Choroid plexus epithelial cell (primary cell): ENCODE results near the gene TMEM51.
A peak's percentile ranks its signal among the peaks of the same experiment; 100 is the strongest.

Experiments used
- DNase-seq: peaks from one replicate; pipeline ENCODE4 v3.0.0-alpha.2; 2010; ENCODE audit warnings: low read depth
- H3K4me3 ChIP-seq: 2 replicates; pipeline ENCODE4 v1.5.1; 2011; ENCODE audit warnings: low read depth, mild to moderate bottlenecking, control low read depth, low read length, moderate library complexity
- TF ChIP-seq, protein P1 (sequence below): conservative IDR thresholded peaks from 2 replicates; pipeline ENCODE4 v1.5.1; 2011; ENCODE audit warnings: low read depth, mild to moderate bottlenecking, control low read depth, inconsistent platforms, low read length, moderate library complexity

The TMEM51 gene

DNA sequence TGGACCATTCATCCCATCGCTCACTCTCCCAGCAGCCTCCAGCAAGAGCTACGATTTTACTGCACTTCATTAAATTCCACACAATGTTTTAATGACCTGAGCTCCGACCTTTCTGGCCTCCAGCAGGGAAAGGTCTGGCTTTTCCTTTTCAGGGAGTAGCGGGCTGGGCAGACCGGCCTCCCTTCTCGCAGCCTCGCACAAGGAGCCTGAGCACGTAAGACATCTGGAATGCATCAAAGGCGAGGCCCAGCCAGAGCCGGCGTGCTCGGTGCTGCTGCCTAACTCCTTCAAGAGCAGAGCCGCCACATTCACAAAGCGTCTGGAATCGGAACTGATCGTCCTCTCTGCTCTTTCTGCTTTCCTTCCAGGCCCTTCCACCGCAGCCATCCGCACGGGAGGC is 61.0 kb downstream of the TMEM51 start:
- TF ChIP-seq, protein P1, sequence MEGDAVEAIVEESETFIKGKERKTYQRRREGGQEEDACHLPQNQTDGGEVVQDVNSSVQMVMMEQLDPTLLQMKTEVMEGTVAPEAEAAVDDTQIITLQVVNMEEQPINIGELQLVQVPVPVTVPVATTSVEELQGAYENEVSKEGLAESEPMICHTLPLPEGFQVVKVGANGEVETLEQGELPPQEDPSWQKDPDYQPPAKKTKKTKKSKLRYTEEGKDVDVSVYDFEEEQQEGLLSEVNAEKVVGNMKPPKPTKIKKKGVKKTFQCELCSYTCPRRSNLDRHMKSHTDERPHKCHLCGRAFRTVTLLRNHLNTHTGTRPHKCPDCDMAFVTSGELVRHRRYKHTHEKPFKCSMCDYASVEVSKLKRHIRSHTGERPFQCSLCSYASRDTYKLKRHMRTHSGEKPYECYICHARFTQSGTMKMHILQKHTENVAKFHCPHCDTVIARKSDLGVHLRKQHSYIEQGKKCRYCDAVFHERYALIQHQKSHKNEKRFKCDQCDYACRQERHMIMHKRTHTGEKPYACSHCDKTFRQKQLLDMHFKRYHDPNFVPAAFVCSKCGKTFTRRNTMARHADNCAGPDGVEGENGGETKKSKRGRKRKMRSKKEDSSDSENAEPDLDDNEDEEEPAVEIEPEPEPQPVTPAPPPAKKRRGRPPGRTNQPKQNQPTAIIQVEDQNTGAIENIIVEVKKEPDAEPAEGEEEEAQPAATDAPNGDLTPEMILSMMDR = no peak
- peak; percentile 93 for DNase-seq
- peak overlapping the region; percentile 1 for H3K4me3 ChIP-seq

DNA sequence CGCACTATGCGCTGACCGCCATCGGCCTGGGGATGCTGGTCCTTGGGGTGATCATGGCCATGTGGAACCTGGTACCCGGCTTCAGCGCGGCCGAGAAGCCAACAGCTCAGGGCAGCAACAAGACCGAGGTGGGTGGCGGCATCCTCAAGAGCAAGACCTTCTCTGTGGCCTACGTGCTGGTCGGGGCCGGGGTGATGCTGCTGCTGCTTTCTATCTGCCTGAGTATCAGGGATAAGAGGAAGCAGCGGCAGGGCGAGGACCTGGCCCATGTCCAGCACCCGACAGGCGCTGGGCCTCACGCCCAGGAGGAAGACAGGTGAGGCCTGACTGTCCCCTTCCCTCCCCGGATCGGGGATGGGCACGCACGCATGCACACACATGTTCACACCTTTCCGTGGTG is 61.6 kb downstream of the TMEM51 start:
- no peak overlapping the region for H3K4me3 ChIP-seq
- TF ChIP-seq, protein P1 = no peak
- DNase-seq = no peak

DNA sequence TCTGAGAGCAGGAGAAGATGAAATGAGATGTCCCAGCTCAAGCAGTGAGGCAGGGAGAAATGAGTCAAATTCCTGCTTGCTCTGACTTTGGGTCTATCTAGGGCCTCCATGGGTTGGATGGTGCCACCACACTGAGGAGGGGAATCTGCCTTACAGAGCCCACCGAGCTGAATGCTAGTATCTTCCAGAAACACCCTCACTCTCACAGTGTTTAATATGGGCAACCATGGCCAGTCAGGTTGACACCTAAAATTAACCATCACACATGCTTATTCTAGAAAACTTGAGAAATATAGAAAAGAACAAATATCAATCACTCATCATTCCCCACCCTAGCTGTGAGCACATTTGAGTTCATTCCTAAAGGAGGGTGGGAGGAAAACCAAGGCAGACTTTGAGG is 64.1 kb downstream of the TMEM51 start:
- TF ChIP-seq, protein P1 = no peak
- DNase-seq = no peak
- no peak overlapping the region for H3K4me3 ChIP-seq

DNA sequence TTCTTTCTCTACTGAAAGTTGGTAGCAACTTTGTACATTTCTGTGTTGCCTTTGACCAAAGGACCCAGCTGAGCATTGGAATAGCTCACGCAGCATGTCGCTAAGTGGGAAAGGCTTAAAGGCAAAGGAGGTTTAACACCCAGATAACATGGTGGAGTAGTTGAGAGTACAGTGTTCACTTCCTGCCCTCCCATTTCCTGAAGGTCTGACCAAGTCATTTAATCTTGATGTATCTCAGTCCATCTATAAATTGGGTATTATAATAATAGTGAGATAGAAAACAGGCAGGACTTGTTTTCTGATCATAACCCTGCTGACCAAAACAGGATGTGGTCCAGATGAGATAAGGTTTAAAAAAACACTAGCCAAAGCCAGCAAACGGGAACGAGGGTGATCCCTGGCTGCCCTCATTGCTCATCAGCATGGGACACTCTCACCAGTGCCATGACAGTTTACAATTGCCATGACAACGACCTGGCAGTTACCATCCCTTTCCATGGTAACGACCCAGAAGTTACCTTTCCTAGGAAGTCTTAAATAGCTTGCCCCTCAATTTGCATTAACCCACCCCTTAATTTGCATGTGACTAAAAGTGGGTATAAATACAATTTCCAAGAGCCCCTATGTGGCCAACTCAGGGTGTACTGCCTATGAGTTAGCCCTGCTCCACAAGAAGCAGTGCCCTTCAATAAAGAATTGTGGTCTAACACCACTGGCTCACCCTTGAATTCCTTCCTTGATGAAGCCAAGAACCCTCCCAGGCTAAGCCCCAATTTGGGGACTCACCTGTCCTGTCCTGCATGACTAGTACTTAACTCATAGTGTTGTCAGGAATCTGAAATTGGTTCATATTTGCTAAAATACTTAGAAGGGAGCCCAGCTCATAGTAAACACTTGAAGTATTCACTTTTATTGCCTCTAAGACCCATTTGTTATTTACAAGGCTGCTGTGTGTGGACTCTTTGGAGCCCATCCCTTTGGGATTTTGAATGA is 65.0 kb downstream of the TMEM51 start:
- peak; percentile 70 for DNase-seq
- TF ChIP-seq, protein P1 = no peak
- no peak overlapping the region for H3K4me3 ChIP-seq

DNA sequence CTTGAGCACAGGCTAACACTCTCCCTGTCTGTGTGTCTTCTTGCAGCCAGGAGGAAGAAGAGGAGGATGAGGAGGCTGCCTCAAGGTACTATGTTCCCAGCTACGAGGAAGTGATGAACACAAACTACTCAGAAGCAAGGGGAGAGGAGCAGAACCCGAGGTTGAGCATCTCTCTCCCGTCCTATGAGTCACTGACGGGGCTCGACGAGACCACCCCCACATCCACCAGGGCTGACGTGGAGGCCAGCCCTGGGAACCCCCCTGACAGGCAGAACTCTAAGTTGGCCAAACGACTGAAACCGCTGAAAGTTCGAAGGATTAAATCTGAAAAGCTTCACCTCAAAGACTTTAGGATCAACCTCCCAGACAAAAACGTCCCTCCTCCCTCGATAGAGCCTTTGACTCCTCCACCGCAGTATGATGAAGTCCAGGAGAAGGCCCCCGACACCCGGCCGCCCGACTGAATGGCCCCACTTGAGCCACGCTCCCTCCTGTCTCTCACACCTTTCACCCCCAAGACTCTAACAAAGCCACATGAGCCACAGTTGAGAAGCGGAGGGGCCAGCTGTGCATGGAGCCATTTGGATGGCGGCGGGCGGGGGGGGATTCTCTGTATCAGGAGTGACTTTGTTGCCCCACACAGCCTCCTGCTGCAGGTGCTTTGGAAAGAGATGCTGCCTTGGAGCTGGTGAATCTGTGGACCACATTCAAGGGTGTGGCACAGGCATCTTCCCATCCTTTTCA is 65.9 kb downstream of the TMEM51 start:
- TF ChIP-seq, protein P1 = no peak
- no peak overlapping the region for H3K4me3 ChIP-seq

DNA sequence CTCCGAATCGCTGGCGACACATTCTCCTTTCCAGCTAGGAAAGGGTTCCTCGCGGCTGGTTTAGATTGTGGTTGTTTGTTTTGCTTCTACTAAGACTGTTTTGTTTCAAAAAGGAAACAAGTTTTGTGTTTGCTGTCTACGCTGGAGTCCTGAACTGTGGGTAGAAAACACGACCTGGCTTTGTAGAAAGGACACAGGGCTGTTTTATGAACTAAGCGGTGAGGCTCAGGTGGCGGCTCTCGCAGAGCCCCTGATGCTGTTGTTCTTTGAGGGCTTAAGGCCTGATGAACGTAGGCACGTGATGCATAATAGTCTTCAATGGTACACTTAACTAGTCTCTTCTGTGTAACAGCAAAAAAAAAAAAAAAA is 66.5 kb downstream of the TMEM51 start:
- TF ChIP-seq, protein P1 = no peak
- H3K4me3 ChIP-seq = no peak overlapping the region
- no peak for DNase-seq

More for the DNA sequence above, 65.9 kb downstream of the TMEM51 start:
- no peak for DNase-seq
